ENCODE results near the gene ACAD9. TPM values are rescaled to one million over a fixed set of nuclear protein-coding genes. Genes with fewer than 3 reads are reported as not detected.
"Not testable (repeated sequence)": the region's sequence is repeated elsewhere in the genome, so short reads cannot be mapped to it uniquely, and the experiment has no call there.

The ACAD9 gene
- total RNA-seq, 1 donor from 2014 or later: 46.5 TPM

- TF ChIP-seq CTCF (IDR thresholded peaks at IDR 0.05; ENCODE audit: unreplicated experiment): no peak
- H3K4me1 Mint-ChIP-seq (ENCODE audit: unreplicated experiment): peaks cover 6% of the 10 kb centered on the region
- no peak overlapping the region for H3K4me3 Mint-ChIP-seq (ENCODE audit: unreplicated experiment)
- peaks cover 41% of the 10 kb centered on the region for H3K36me3 Mint-ChIP-seq (ENCODE audit: low read depth, unreplicated experiment)
- peaks cover 24% of the 10 kb centered on the region for H3K9me3 Mint-ChIP-seq (ENCODE audit: unreplicated experiment)
- DNase-seq (ENCODE audit: low spot score): no peak
- H3K27me3 Mint-ChIP-seq (ENCODE audit: unreplicated experiment): peaks cover 3% of the 10 kb centered on the region
- H3K27ac Mint-ChIP-seq (ENCODE audit: unreplicated experiment): no peak overlapping the region
These were observed 17.9 kb upstream of the ACAD9 start for GRCh38 chr3:128861491-128861890.

GRCh38 chr3:128863560-128863959 lies 15.9 kb upstream of the ACAD9 start:
- H3K9me3 Mint-ChIP-seq (ENCODE audit: unreplicated experiment): peaks cover 11% of the 10 kb centered on the region
- H3K4me3 Mint-ChIP-seq (ENCODE audit: unreplicated experiment): no peak overlapping the region
- peaks cover 7% of the 10 kb centered on the region for H3K27me3 Mint-ChIP-seq (ENCODE audit: unreplicated experiment)
- H3K36me3 Mint-ChIP-seq (ENCODE audit: low read depth, unreplicated experiment): peaks cover 29% of the 10 kb centered on the region
- no peak for DNase-seq (ENCODE audit: low spot score)
- H3K4me1 Mint-ChIP-seq (ENCODE audit: unreplicated experiment): peaks cover 6% of the 10 kb centered on the region
- H3K27ac Mint-ChIP-seq (ENCODE audit: unreplicated experiment): no peak overlapping the region
- TF ChIP-seq CTCF (IDR thresholded peaks at IDR 0.05; ENCODE audit: unreplicated experiment): peak; percentile 35

DNA sequence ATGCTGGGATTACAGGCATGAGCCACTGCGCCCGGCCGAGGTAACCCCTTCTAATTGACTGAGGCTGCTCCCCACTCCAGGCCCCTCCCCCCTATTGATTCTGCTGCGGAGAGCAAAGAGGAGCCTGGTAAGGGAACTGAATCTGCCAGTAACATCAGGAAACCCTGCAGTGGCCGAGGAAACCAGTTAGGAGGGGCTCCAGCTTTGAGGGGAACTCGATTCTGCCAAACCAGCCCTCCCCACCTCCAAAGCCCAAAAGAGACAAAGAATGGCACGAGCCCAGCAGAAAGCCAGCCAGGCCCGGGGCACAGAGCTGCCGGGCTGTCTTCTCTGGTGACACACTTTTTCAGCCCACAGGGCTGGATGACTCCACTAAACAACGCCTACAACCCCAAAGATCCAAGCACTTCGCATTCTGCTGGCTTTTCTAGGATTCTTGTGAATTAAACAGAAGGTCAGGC lies 15.0 kb upstream of the ACAD9 start:
- TF ChIP-seq CTCF (IDR thresholded peaks at IDR 0.05; ENCODE audit: unreplicated experiment): no peak
- Mint-ChIP-seq H3K27ac (ENCODE audit: unreplicated experiment) (no peak overlapping the region), H3K36me3 (ENCODE audit: low read depth, unreplicated experiment) (peaks cover 21% of the 10 kb centered on the region), H3K9me3 (ENCODE audit: unreplicated experiment) (peaks cover 5% of the 10 kb centered on the region), H3K4me1 (ENCODE audit: unreplicated experiment) (peaks cover 6% of the 10 kb centered on the region), H3K27me3 (ENCODE audit: unreplicated experiment) (peaks cover 7% of the 10 kb centered on the region), H3K4me3 (ENCODE audit: unreplicated experiment) (no peak overlapping the region)
- no peak for DNase-seq (ENCODE audit: low spot score)

DNA sequence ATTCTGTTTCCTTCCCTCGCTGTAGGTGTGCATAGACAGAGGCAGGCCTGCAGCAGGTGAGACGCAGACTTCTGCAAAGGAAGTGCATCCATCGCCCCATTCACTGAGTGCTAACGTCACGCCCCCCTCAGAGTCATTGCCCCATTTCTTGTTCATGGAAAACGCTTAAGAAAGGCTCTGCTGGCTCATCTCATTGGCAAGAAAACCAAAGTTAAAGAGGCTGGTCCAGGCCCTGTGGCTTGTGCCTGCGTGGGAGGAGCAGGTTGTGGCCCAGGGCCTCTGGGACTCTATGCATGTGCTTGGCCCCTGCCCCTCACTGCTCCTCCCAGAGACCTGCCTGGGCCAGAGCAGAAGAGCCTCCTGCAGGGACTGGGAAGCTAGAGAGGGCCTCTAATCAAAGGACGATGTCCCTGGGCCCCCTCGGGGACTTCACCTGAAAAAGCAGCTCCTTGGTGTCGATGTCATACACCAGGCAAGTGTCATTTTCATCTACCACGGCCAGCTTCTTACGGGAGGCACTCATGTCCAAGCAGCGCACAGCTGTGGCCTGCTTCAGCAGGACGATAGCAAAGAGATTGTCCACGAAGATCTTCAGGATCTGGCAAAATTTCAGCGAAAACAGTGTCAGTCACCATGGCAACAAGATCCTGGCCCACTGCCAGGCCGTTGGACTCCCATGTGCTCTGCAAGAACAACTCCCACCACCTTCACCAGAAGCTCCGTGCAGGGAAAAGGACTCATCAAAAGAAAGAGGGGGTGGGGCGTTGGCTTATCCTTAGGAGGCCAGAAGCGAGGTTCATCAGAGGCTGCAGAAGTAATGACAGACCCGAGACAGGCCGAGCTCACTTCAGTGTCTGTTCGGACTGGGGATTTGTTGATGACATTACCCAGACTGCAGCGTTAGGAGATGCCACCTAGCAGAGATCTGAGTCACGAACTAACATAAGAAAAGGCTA lies 14.3 kb upstream of the ACAD9 start:
- H3K27ac Mint-ChIP-seq (ENCODE audit: unreplicated experiment); DNase-seq (ENCODE audit: low spot score); H3K9me3 Mint-ChIP-seq (ENCODE audit: unreplicated experiment); H3K27me3 Mint-ChIP-seq (ENCODE audit: unreplicated experiment); H3K4me1 Mint-ChIP-seq (ENCODE audit: unreplicated experiment): not testable (repeated sequence)
- H3K4me3 Mint-ChIP-seq (ENCODE audit: unreplicated experiment): peak overlapping the region; percentile 18
- H3K36me3 Mint-ChIP-seq (ENCODE audit: low read depth, unreplicated experiment): peaks cover 19% of the 10 kb centered on the region

DNA sequence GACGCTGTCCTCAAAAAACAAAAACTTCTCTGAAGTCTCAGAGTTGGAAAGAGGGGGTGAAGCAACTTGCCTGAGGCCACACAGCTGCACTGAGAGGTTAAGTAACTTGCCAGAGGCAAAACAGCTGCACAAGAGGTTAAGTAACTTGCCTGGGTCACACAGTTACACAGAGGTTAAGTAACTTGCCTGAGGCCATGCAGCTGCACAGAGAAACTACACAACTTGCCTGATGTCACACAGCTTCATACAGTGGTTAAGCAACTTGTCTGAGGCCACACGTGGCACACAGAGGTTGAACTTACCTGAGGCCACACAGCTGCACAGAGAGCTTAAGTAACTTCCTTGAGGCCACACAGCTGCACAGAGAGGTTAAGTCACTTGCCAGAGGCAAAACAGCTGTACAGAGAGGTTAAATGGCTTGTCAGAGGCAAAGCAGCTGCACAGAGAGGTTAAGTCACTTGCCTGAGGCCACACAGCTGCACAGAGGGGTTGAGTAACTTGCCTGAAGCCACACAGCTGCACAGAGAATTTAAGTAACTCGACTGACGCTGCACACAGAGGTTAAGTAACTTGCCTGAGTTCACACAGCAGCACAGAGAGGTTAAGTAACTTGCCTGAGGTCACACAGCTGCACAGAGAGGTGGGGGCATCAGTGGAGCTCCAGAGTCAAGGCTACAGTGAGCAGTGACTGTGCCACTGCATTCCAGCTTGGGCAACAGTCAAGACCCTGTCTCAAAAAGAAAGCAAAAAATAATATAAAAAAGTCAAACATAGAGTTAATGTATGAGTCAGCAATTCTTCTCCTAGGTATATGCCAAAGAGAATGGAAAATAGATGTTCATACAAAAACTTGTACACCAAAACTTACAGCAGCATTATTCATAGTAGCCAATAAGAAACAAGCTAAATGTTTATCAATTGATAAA lies 12.0 kb upstream of the ACAD9 start:
- Mint-ChIP-seq H3K4me1 (ENCODE audit: unreplicated experiment) (peaks cover 12% of the 10 kb centered on the region), H3K27ac (ENCODE audit: unreplicated experiment) (no peak overlapping the region), H3K36me3 (ENCODE audit: low read depth, unreplicated experiment) (peaks cover 10% of the 10 kb centered on the region), H3K9me3 (ENCODE audit: unreplicated experiment) (no peaks in the 10 kb centered on the region), H3K4me3 (ENCODE audit: unreplicated experiment) (no peak overlapping the region), H3K27me3 (ENCODE audit: unreplicated experiment) (peaks cover 9% of the 10 kb centered on the region)
- no peak for DNase-seq (ENCODE audit: low spot score)
- no peak for TF ChIP-seq CTCF (IDR thresholded peaks at IDR 0.05; ENCODE audit: unreplicated experiment)

All from endothelial cell (in vitro differentiated cells).